Ishikawa (cell line): Measurements from ENCODE around the gene FSCN2.

Experiments
- CEBPB ChIP-seq: IDR thresholded peaks from 2 replicates; pipeline ENCODE4 v1.6.1; 2012
- CREB1 ChIP-seq: IDR thresholded peaks from 2 replicates; pipeline ENCODE4 v1.6.1; 2012; ENCODE audit warnings: low read depth
- EP300 ChIP-seq: IDR thresholded peaks from 2 replicates; pipeline ENCODE4 v1.6.1; 2012; ENCODE audit warnings: borderline replicate concordance
- NFIC ChIP-seq: IDR thresholded peaks from 2 replicates; pipeline ENCODE4 v1.6.1; 2012
- RAD21 ChIP-seq: IDR thresholded peaks from 2 replicates; pipeline ENCODE4 v1.6.1; 2012; ENCODE audit warnings: low read depth
- TAF1 ChIP-seq: IDR thresholded peaks from 2 replicates; pipeline ENCODE4 v1.6.1; 2012; ENCODE audit warnings: low read depth, mild to moderate bottlenecking
- YY1 ChIP-seq: IDR thresholded peaks from 2 replicates; pipeline ENCODE4 v1.6.1; 2012; ENCODE audit warnings: low read depth
- ZBTB7A ChIP-seq: IDR thresholded peaks from 2 replicates; pipeline ENCODE4 v1.6.1; 2012; ENCODE audit warnings: low read depth
- TF ChIP-seq, protein P1 (sequence below): IDR thresholded peaks from 2 replicates; pipeline ENCODE4 v1.6.1; 2012
- TF ChIP-seq, protein P2 (sequence below): IDR thresholded peaks from 2 replicates; pipeline ENCODE4 v1.6.1; 2012; ENCODE audit warnings: low read depth, mild to moderate bottlenecking

DNA sequence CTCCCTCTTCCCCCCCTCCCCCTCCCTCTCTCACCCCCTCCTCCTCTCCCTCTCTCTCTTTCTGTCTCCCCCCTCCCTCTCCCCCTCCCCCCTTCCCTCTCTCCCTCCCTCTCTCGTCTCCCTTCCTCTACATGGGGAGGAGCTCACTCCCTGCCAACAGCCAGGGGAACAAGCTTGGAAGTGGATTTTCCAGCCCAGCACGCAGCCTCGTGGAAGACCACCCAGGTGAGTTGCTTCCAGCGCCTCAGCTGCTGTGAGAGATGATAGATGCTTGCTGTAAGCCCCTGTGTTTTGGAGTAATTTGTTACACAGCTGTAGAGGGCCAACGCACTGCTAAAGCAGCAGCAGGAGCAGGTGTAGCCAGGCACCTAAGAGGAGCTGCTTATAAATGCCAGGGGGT lies 36.4 kb upstream of the FSCN2 start:
- TF ChIP-seq EP300: no peak
- TF ChIP-seq YY1: no peak
- no peak for TF ChIP-seq CEBPB
- TF ChIP-seq, protein P1, sequence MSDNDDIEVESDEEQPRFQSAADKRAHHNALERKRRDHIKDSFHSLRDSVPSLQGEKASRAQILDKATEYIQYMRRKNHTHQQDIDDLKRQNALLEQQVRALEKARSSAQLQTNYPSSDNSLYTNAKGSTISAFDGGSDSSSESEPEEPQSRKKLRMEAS: no peak
- no peak for TF ChIP-seq RAD21
- TF ChIP-seq TAF1: no peak
- TF ChIP-seq, protein P2, sequence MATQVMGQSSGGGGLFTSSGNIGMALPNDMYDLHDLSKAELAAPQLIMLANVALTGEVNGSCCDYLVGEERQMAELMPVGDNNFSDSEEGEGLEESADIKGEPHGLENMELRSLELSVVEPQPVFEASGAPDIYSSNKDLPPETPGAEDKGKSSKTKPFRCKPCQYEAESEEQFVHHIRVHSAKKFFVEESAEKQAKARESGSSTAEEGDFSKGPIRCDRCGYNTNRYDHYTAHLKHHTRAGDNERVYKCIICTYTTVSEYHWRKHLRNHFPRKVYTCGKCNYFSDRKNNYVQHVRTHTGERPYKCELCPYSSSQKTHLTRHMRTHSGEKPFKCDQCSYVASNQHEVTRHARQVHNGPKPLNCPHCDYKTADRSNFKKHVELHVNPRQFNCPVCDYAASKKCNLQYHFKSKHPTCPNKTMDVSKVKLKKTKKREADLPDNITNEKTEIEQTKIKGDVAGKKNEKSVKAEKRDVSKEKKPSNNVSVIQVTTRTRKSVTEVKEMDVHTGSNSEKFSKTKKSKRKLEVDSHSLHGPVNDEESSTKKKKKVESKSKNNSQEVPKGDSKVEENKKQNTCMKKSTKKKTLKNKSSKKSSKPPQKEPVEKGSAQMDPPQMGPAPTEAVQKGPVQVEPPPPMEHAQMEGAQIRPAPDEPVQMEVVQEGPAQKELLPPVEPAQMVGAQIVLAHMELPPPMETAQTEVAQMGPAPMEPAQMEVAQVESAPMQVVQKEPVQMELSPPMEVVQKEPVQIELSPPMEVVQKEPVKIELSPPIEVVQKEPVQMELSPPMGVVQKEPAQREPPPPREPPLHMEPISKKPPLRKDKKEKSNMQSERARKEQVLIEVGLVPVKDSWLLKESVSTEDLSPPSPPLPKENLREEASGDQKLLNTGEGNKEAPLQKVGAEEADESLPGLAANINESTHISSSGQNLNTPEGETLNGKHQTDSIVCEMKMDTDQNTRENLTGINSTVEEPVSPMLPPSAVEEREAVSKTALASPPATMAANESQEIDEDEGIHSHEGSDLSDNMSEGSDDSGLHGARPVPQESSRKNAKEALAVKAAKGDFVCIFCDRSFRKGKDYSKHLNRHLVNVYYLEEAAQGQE: no peak
- TF ChIP-seq CREB1: no peak
- no peak for TF ChIP-seq ZBTB7A
- no peak for TF ChIP-seq NFIC
